Cortex of kidney (tissue), 1 donor: ENCODE data around the gene CPA5.
"Not testable (repeated sequence)": the region's sequence is repeated elsewhere in the genome, so short reads cannot be mapped to it uniquely, and the experiment has no call there.

ENCODE experiments used
- DNase-seq: peaks from one replicate; lab custom pipeline; 2025; lab: John Stamatoyannopoulos, UW

CPA5 gene

GRCh38 chr7:130359276-130359857 lies 14.8 kb downstream of the CPA5 start:
- no peak for DNase-seq

GRCh38 chr7:130360518-130360917 lies 15.9 kb downstream of the CPA5 start:
- no peak for DNase-seq

- no peak for DNase-seq
These were observed 17.1 kb downstream of the CPA5 start for GRCh38 chr7:130361681-130362080.

GRCh38 chr7:130362251-130362816 lies 17.7 kb downstream of the CPA5 start:
- DNase-seq = no peak

GRCh38 chr7:130363026-130363847 lies 18.6 kb downstream of the CPA5 start:
- no peak for DNase-seq

GRCh38 chr7:130364451-130364850 lies 19.8 kb downstream of the CPA5 start:
- no peak for DNase-seq

- DNase-seq = no peak
These were observed 20.5 kb downstream of the CPA5 start for GRCh38 chr7:130365088-130365487.

- no peak for DNase-seq
These were observed 21.2 kb downstream of the CPA5 start for GRCh38 chr7:130365511-130366441.

GRCh38 chr7:130366564-130366963 lies 21.9 kb downstream of the CPA5 start:
- DNase-seq = no peak

GRCh38 chr7:130367088-130367755 lies 22.6 kb downstream of the CPA5 start:
- DNase-seq = no peak

- DNase-seq = no peak
These were observed 23.5 kb downstream of the CPA5 start for GRCh38 chr7:130367836-130368746.

GRCh38 chr7:130369110-130369711 lies 24.6 kb downstream of the CPA5 start:
- DNase-seq = no peak

- DNase-seq = no peak
These were observed 25.4 kb downstream of the CPA5 start for GRCh38 chr7:130369831-130370550.

GRCh38 chr7:130371046-130371445 lies 26.4 kb downstream of the CPA5 start:
- DNase-seq = no peak

- DNase-seq = no peak
These were observed 28.0 kb downstream of the CPA5 start for GRCh38 chr7:130372402-130373165.

GRCh38 chr7:130374507-130374906 lies 29.9 kb downstream of the CPA5 start:
- no peak for DNase-seq

GRCh38 chr7:130376461-130376860 lies 31.8 kb downstream of the CPA5 start:
- not testable (repeated sequence) for DNase-seq

GRCh38 chr7:130377178-130377577 lies 32.6 kb downstream of the CPA5 start:
- no peak for DNase-seq

- DNase-seq = no peak
These were observed 34.4 kb downstream of the CPA5 start for GRCh38 chr7:130379019-130379418.
